Activated naive CD8-positive, alpha-beta T cell treated with anti-CD3 and anti-CD28 coated beads for 36 hours (primary cell): ENCODE measurements around the gene PRR5. TPM values are rescaled to one million over a fixed set of nuclear protein-coding genes. Genes with fewer than 3 reads are reported as not detected.

Experiments used
- DNase-seq: peaks from one replicate; pipeline ENCODE4 v3.0.0; 2021
- H3K27ac Mint-ChIP-seq: one replicate; pipeline ENCODE4 v1.8.0; 2022; ENCODE audit warnings: mild to moderate bottlenecking, moderate library complexity, mixed read lengths
- H3K27me3 Mint-ChIP-seq: one replicate; pipeline ENCODE4 v1.8.0; 2022; ENCODE audit warnings: mild to moderate bottlenecking, mixed read lengths
- H3K36me3 Mint-ChIP-seq: one replicate; pipeline ENCODE4 v1.8.0; 2021; ENCODE audit warnings: mild to moderate bottlenecking, mixed read lengths
- H3K4me1 Mint-ChIP-seq: one replicate; pipeline ENCODE4 v1.8.0; 2021; ENCODE audit warnings: mixed read lengths
- H3K4me3 Mint-ChIP-seq: one replicate; pipeline ENCODE4 v1.8.0; 2022; ENCODE audit warnings: mild to moderate bottlenecking, moderate library complexity, mixed read lengths
- H3K9me3 Mint-ChIP-seq: one replicate; pipeline ENCODE4 v1.8.0; 2022; ENCODE audit warnings: mixed read lengths
- total RNA-seq, 2 experiments: library from RNA; stranded (reverse); gene quantifications; one replicate each; pipeline ENCODE4 v1.2.3, GENCODE V29; 2021

Gene PRR5
- total RNA-seq, 2 experiments from 2014 or later: 22.3 to 24.6 TPM

DNA sequence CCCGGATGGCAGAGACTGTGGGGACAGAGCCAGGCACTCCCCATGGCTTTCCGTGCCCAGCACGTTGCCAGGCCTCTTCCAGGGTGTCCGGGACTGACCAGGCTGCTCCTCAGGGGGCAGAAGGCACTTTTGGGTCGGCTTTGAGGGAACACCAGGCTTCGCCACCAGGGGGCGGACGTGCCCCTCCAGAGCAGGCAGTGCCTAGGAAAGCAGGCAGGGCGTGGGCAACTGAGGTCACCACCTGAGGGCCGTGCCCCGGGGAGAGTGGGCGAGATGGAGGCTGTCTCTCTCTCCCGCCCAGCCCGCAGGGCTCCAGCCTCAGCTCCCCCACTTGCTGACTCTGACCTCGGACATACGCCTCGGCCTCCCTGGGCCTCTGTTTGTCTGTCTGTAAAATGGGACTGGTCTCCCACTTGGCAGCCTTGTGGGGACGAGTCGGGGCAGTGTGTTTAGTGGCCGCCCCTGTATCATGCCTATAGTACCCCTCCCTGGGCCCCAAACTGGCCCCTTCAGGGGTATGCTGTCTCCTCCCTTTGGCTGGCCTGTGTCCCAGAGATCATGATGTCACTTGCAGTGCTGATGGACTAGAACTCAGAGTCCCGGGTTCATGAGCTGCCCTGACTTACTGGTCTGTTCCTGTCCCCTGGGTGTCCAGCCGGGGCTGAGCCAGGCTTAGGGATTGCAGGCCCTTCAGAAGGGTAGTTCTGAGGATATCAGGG lies 4.4 kb upstream of the PRR5 start:
- H3K4me1 Mint-ChIP-seq: peaks cover 10% of the 10 kb centered on the region
- H3K4me3 Mint-ChIP-seq: no peak overlapping the region
- peak; percentile 85 for DNase-seq
- H3K27me3 Mint-ChIP-seq: no peaks in the 10 kb centered on the region
- no peak overlapping the region for H3K27ac Mint-ChIP-seq
- no peaks in the 10 kb centered on the region for H3K36me3 Mint-ChIP-seq
- no peaks in the 10 kb centered on the region for H3K9me3 Mint-ChIP-seq

DNA sequence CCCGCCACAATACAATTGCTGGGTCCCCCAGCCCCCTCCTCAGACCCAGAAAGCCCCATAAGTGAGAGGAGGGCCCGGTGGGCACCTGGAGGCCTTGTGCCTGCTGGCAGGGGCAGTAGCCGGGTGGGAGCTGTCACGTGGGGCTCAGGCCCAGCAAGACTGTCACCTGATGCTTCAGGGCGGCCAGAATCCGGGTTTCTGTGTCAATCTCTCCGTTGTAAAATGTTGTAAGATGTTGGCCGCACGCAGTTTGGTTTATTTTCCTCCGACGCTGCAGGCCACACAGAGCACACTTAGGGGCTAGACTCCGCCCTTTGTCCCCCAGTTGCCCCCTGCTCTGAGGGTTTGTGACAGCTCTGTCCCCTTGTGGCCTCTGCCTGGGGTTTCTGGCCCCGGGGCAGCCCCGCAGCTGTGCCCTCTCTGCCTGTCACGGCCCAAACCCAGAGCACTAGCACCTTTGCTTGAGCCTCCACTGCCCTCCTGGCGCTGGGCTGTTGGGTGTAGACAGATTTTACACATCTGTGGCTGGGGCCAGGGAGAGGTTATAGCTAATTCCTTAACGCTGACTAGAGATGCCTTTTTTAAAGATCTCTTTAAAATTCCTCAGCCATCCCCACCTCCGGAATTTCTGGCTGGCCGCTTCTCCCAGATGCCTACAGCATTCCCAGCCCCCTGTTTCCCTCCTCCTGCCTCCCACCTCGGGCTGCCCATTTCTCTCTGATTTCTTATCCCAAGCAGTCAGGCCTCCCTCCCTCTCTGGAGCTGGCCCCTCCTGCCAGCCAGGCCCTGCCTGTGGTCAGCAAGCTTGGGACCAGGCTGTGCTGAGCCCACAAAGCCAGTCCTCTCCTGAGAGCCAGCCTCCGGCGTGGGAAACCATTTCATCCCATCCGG lies 3.2 kb upstream of the PRR5 start:
- Mint-ChIP-seq H3K27ac (no peak overlapping the region), H3K9me3 (no peaks in the 10 kb centered on the region)

DNA sequence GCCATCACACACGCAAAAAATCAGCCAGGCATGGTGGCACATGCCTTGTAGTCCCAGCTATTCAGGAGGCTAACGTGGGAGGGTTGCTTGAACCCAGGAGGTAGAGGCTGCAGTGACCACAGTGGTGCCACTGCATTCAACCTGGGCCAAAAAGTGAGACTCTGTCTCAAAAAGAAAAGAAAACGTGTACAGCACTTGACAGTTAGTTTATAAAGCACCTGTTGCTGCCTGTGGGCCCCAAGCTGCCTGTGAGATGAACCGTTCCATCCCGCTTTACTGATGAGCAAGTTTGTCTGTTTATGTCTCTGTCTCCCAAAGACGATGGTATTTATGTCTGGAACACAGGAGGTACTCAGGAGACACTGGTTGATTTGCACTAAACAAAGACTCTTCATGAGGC lies 1.5 kb upstream of the PRR5 start:
- H3K4me3 Mint-ChIP-seq: no peak overlapping the region
- peaks cover 3% of the 10 kb centered on the region for H3K36me3 Mint-ChIP-seq
- H3K27ac Mint-ChIP-seq: no peak overlapping the region
- DNase-seq: no peak
- no peaks in the 10 kb centered on the region for H3K9me3 Mint-ChIP-seq
- H3K27me3 Mint-ChIP-seq: no peaks in the 10 kb centered on the region
- H3K4me1 Mint-ChIP-seq: peaks cover 24% of the 10 kb centered on the region

More for the DNA sequence above, 3.2 kb upstream of the PRR5 start:
- Mint-ChIP-seq H3K4me3 (no peak overlapping the region), H3K36me3 (no peaks in the 10 kb centered on the region), H3K4me1 (peaks cover 19% of the 10 kb centered on the region), H3K27me3 (no peaks in the 10 kb centered on the region)
- DNase-seq: no peak

DNA sequence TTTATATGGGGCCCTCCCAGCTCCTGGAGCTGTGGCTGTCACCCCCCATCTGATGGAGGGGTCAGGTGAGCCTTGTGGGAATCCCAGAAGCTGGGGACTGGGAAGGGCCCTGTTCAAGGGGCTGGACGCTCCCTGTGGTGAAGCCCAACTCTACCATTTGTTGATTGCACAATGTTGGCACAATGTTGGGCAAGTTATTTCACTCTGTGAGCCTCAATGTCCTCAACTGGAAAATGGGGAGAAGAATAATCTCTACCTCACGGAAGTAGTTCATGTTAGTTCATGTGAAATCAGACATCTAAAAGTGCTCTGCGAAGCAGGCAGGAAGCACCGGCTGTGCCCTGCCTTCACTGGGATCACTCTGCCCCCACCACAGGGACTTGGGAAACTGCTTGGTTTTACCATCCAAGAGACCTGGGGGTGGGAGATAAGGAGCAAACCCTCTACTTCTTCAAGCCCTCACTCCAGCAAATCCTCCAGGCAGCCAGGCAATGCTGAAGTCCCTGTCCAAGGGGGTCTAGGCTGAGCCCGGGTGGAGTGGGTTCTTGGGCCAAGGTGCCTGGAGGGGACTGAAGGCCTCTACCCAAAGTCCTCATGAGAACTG lies 715 bp upstream of the PRR5 start:
- peaks cover 27% of the 10 kb centered on the region for H3K4me1 Mint-ChIP-seq
- peak overlapping the region; percentile 59 for H3K4me3 Mint-ChIP-seq
- H3K36me3 Mint-ChIP-seq: peaks cover 4% of the 10 kb centered on the region
- no peaks in the 10 kb centered on the region for H3K27me3 Mint-ChIP-seq
- no peaks in the 10 kb centered on the region for H3K9me3 Mint-ChIP-seq
- DNase-seq: no peak
- H3K27ac Mint-ChIP-seq: peak overlapping the region; percentile 77

DNA sequence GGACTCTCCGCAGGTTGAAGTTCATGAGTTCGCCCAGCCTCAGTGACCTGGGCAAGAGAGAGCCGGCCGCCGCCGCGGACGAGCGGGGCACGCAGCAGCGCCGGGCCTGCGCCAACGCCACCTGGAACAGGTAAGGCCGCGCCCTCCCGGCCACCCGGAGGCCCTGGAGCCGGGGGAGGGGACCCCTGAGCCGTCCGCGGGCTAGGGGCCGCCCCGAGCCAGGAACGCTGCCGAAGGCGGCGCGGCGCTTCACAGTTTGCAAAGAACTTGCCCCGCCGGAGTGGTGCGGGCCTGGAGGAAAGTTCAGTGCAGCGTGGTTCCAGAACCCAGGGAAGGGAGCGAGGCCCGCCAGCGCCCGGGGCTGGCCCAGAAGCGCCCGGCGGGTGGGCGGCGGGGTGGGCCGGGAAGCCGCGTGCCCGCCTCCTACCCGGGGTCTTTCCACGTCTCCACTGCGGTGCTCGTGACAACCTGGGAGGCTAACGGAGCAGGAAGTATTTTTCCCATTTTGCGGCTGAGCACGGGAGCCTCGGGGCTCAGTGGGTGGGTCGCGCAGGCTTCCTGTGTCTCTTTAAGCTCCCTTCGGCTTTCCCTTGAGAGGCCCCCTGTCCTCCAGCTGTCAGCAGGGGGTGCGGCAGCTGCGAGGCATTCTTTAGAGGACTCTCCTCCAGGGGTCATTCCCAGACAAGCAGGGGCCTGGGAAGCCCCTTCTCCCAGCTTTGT lies 635 bp downstream of the PRR5 start:
- Mint-ChIP-seq H3K36me3 (peaks cover 4% of the 10 kb centered on the region), H3K9me3 (no peaks in the 10 kb centered on the region), H3K4me1 (peaks cover 29% of the 10 kb centered on the region), H3K4me3 (peak overlapping the region; percentile 79), H3K27ac (peak overlapping the region; percentile 16), H3K27me3 (no peaks in the 10 kb centered on the region)
- peak; percentile 49 for DNase-seq

DNA sequence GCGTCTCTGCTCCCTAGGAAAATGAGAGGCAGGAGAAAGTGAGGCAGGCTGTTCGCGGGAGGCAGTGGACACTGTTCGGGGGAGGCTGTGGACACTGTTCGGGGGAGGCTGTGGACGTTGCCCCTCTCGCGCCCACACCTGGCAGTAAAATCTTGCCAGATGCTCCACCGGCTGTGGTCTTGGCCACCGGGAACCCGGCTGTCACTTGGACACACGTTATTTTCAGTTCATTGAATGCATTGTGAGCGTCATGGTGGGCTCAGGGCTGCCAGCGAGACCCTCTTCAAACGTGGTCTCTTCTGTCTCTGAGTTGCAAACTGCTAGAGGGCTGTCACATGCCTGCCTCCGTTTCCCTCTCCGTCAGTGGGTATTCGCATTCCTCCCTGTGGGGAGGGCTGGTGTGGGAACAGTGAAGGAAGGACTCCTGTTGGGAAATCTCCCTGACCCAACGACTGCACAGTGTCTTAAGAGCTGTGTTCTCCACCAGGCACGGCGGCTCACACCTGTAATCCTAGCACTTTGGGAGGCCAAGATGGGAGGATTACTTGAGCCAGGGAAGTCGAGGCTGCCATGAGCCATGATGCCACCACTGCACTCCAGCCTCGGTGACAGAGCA lies 1.4 kb downstream of the PRR5 start:
- H3K9me3 Mint-ChIP-seq: no peaks in the 10 kb centered on the region
- peak overlapping the region; percentile 79 for H3K4me3 Mint-ChIP-seq
- peaks cover 4% of the 10 kb centered on the region for H3K36me3 Mint-ChIP-seq
- no peaks in the 10 kb centered on the region for H3K27me3 Mint-ChIP-seq
- H3K27ac Mint-ChIP-seq: peak overlapping the region; percentile 16
- no peak for DNase-seq
- peaks cover 24% of the 10 kb centered on the region for H3K4me1 Mint-ChIP-seq

DNA sequence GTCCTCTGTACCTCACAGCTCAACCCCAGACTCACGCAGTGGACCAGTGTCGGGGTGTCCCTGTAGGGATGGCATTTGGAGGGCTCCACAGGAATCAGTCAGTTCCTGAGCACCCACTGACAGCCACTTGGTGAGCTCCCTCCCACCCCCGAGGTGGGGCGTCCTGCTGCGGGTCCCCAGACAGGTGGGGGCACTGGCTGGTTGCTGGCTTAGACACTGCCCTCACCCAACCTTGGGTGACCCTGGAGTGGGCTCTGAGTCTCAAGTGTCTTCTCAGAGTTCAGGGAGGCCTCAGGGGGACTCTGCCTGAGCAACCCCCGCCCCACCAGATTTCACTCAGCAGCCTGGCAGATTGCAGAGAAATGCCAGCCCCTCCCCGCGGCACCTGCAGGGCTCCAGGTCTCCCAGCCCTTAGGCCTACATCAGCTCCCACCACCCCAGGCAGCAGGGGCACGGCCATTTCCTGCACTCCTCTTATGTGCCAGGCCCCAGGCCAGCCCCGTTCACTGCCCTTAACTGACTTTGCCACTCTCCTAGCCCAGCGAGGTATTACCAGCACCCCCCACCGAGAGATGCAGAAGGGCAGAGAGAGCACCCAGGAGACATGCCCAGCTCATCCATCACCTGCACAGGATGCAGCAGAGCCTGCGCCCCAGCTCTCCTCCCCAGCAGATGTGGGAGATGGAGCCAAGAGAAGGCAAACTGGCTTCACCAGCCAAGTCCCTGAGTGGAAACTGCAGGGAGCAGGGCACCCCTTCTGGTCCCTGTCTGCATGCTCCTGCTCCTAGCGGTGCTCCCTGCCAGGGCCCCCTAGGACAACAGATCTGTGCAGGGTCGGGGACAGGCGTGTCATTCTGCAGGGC lies 2.4 kb downstream of the PRR5 start:
- Mint-ChIP-seq H3K27me3 (no peaks in the 10 kb centered on the region), H3K9me3 (no peaks in the 10 kb centered on the region), H3K4me1 (peaks cover 31% of the 10 kb centered on the region), H3K27ac (no peak overlapping the region), H3K36me3 (peaks cover 6% of the 10 kb centered on the region), H3K4me3 (no peak overlapping the region)
- DNase-seq: no peak

DNA sequence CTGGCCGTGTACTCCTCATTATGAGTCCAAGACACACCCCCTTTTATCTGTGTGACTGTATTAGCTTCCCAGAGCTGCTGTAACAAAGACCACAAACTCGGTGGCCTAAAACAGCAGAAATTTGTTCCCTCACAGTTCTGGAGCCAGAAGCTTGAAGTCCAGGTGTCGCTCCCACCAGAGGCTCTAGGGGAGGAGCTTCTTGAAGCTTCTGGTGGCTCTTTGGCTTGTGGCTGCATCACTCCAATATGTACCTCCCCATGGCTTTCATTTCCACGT lies 3.0 kb downstream of the PRR5 start:
- DNase-seq: no peak
- H3K4me3 Mint-ChIP-seq: no peak overlapping the region
- peaks cover 33% of the 10 kb centered on the region for H3K4me1 Mint-ChIP-seq
- no peak overlapping the region for H3K27ac Mint-ChIP-seq
- H3K9me3 Mint-ChIP-seq: no peaks in the 10 kb centered on the region
- H3K27me3 Mint-ChIP-seq: no peaks in the 10 kb centered on the region
- peaks cover 6% of the 10 kb centered on the region for H3K36me3 Mint-ChIP-seq

DNA sequence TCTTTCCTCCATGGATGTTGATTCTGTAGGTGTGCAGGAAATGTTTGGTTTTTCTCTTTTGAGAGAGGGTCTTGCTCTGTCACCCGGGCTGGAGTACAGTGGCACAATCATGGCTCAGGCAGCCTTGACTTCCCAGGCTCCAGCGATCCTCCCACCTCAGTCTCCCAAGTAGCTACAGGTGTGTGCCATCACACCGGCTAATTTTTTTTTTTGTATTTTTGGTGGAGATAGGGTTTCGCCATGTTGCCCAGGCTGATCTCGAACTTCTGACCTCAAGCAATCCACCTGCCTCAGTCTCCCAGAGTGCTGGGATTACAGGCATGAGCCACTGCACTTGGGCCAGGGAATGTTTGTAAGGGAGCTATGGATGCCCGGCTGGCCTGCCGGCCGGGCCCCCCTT lies 4.5 kb downstream of the PRR5 start:
- Mint-ChIP-seq H3K4me3 (no peak overlapping the region), H3K27ac (no peak overlapping the region), H3K4me1 (peaks cover 46% of the 10 kb centered on the region), H3K27me3 (no peaks in the 10 kb centered on the region), H3K9me3 (no peaks in the 10 kb centered on the region), H3K36me3 (peaks cover 6% of the 10 kb centered on the region)
- DNase-seq: no peak

DNA sequence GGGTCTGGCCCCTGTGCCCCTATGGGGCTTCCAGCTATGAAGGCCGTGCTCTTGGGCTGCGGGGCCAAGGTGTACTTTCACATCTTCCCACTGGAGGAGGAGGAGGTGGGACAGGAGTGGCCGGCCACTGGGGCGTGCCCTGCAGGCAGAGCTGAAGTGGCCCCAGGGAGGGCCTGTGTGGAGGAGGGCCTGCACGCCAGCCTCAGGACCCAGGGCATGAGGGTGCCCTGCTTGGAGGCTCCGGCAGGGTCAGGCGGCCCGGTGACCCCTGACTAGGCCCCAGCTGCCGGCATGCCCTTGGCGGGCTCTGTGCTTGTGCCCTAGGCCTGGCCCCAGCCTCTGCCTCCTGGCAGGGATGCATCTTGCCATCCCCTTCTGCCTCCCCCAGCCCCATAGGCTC lies 5.2 kb downstream of the PRR5 start:
- Mint-ChIP-seq H3K27ac (peak overlapping the region; percentile 38), H3K4me1 (peaks cover 43% of the 10 kb centered on the region), H3K27me3 (no peaks in the 10 kb centered on the region), H3K4me3 (no peak overlapping the region), H3K36me3 (peaks cover 6% of the 10 kb centered on the region), H3K9me3 (no peaks in the 10 kb centered on the region)
- no peak for DNase-seq

DNA sequence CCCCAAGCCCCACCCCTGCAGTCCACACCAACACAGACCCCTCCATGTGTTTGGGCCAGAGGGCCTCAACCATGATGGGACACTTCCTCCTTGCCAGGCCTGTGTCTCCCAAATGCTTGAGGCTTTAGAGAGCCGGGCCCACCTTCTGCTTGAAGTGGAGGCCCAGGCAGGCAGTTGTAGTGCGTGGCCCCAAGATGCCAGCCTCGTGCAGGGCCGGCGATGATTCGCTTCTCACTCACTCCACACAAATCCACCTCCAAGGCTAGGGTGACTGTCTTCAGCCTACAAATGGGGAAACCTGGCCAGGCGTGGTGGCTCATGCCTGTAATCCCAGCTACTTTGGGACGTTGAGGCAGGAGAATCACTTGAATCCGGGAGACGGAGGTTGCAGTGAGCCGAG lies 5.7 kb downstream of the PRR5 start:
- DNase-seq: no peak
- H3K27me3 Mint-ChIP-seq: no peaks in the 10 kb centered on the region
- peaks cover 46% of the 10 kb centered on the region for H3K4me1 Mint-ChIP-seq
- no peak overlapping the region for H3K4me3 Mint-ChIP-seq
- peaks cover 6% of the 10 kb centered on the region for H3K36me3 Mint-ChIP-seq
- peak overlapping the region; percentile 51 for H3K27ac Mint-ChIP-seq
- no peaks in the 10 kb centered on the region for H3K9me3 Mint-ChIP-seq

DNA sequence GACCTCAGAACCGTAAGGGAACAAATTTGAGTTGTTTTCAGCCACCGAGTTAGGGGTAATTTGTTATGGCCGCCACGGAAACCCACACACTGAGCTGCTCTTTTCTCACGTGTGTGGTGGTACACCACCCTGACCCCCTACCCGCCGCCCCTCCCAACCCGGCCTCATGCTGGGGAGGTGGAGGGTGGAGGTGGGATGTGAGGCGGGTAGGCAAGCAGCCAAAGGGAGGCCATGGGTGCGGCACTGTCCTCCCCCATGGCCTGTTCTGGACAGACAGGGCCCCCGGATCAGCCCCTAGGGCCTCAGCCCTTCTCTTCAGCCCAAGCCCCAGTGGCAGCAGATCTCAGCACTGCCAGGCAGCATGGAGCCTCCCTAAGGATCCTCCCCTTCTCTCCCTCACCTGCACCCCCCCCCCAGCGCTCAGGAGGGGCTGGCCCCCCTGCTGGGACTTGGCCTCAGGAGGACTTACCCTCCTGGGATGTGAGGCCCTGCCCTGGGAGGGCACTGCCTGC lies 7.9 kb downstream of the PRR5 start:
- Mint-ChIP-seq H3K27ac (peak overlapping the region; percentile 83), H3K9me3 (no peaks in the 10 kb centered on the region), H3K36me3 (peaks cover 6% of the 10 kb centered on the region), H3K27me3 (no peaks in the 10 kb centered on the region), H3K4me1 (peaks cover 34% of the 10 kb centered on the region), H3K4me3 (peak overlapping the region; percentile 73)
- no peak for DNase-seq

DNA sequence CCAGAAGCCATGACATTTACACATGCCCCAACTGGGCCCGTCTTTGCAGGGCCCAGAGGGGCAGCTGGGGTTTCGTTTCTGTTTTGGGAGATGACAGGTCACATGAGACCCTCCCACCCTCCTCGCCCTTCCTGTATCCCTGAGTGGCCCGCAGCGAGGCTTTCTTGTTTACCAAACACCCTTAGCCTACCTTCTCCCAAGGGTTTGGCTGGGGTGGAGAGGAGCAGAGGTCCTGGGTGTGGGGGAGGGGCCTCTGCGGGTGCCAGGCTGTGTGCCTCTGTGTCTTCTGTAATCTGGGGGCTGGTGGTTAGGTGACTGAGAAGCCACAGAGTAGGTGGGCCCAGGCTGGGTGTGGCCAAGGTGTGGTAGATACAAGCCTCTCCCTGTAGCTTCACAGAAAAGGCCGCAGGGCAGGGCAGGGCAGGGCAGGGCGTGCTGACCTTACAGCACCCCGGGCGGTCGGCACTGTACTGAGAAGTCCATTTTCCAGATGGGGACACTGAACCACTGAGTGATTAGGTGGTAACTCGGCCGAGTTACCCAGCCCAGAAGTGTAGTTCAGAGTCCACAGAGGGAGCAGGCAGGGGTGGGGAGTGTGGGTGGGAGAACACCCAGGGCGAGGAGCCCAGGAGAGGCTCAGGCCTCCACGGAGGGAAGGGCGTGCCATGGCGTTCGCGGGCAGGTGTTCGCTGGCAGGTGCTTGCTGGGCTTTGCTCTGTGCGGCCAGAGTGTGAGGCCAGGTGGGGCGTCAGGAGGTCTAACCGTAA lies 8.7 kb downstream of the PRR5 start:
- peak overlapping the region; percentile 73 for H3K4me3 Mint-ChIP-seq
- H3K27me3 Mint-ChIP-seq: no peaks in the 10 kb centered on the region
- peak; percentile 65 for DNase-seq
- H3K9me3 Mint-ChIP-seq: no peaks in the 10 kb centered on the region
- peak overlapping the region; percentile 83 for H3K27ac Mint-ChIP-seq
- peaks cover 3% of the 10 kb centered on the region for H3K36me3 Mint-ChIP-seq
- H3K4me1 Mint-ChIP-seq: peaks cover 33% of the 10 kb centered on the region
